ENCODE results near the gene NR0B1. TPM values are rescaled to one million over a fixed set of nuclear protein-coding genes. Genes with fewer than 3 reads are reported as not detected.

Gene NR0B1
- total RNA-seq, 1 donor from 2014 or later: under 0.01 TPM

- Histone ChIP-seq H3K36me3 (ENCODE audit: control insufficient read depth in 3 of 3, insufficient read depth in 3 of 3, low read length in 3 of 3) (no peaks in the 10 kb centered on the region), H3K27me3 (ENCODE audit: control insufficient read depth in 3 of 3, insufficient read depth in 3 of 3, low read length in 3 of 3) (no peaks in the 10 kb centered on the region), H3K4me1 (ENCODE audit: control insufficient read depth in 3 of 3, insufficient read depth in 3 of 3, low read length in 3 of 3) (no peaks in the 10 kb centered on the region), H3K4me3 (ENCODE audit: low read length in 3 of 3) (no peak overlapping the region), H3K27ac (ENCODE audit: low read depth, low read length) (no peak overlapping the region), H3K9me3 (ENCODE audit: control insufficient read depth in 3 of 3, low read length in 3 of 3) (no peaks in the 10 kb centered on the region), H3K9ac (ENCODE audit: low read depth in 1 of 3, low read length in 3 of 3) (no peak overlapping the region)
Measured at GRCh38 chrX:30280428-30280827, 28.8 kb downstream of the NR0B1 start.

- no peak overlapping the region for H3K4me3 ChIP-seq (ENCODE audit: low read length in 3 of 3)
- no peaks in the 10 kb centered on the region for H3K4me1 ChIP-seq (ENCODE audit: control insufficient read depth in 3 of 3, insufficient read depth in 3 of 3, low read length in 3 of 3)
- no peaks in the 10 kb centered on the region for H3K9me3 ChIP-seq (ENCODE audit: control insufficient read depth in 3 of 3, low read length in 3 of 3)
- no peaks in the 10 kb centered on the region for H3K36me3 ChIP-seq (ENCODE audit: control insufficient read depth in 3 of 3, insufficient read depth in 3 of 3, low read length in 3 of 3)
- H3K27me3 ChIP-seq (ENCODE audit: control insufficient read depth in 3 of 3, insufficient read depth in 3 of 3, low read length in 3 of 3): no peaks in the 10 kb centered on the region
- H3K9ac ChIP-seq (ENCODE audit: low read depth in 1 of 3, low read length in 3 of 3): no peak overlapping the region
- no peak overlapping the region for H3K27ac ChIP-seq (ENCODE audit: low read depth, low read length)
Measured at GRCh38 chrX:30278365-30278764, 30.8 kb downstream of the NR0B1 start.

- Histone ChIP-seq H3K9ac (ENCODE audit: low read depth in 1 of 3, low read length in 3 of 3) (no peak overlapping the region), H3K27me3 (ENCODE audit: control insufficient read depth in 3 of 3, insufficient read depth in 3 of 3, low read length in 3 of 3) (no peaks in the 10 kb centered on the region), H3K4me3 (ENCODE audit: low read length in 3 of 3) (no peak overlapping the region), H3K9me3 (ENCODE audit: control insufficient read depth in 3 of 3, low read length in 3 of 3) (no peaks in the 10 kb centered on the region), H3K27ac (ENCODE audit: low read depth, low read length) (no peak overlapping the region), H3K4me1 (ENCODE audit: control insufficient read depth in 3 of 3, insufficient read depth in 3 of 3, low read length in 3 of 3) (no peaks in the 10 kb centered on the region), H3K36me3 (ENCODE audit: control insufficient read depth in 3 of 3, insufficient read depth in 3 of 3, low read length in 3 of 3) (no peaks in the 10 kb centered on the region)
Measured at GRCh38 chrX:30275498-30275897, 33.7 kb downstream of the NR0B1 start.

GRCh38 chrX:30270639-30271038, 38.6 kb downstream of the NR0B1 start:
- Histone ChIP-seq H3K27ac (ENCODE audit: low read depth, low read length) (no peak overlapping the region), H3K36me3 (ENCODE audit: control insufficient read depth in 3 of 3, insufficient read depth in 3 of 3, low read length in 3 of 3) (no peaks in the 10 kb centered on the region), H3K9me3 (ENCODE audit: control insufficient read depth in 3 of 3, low read length in 3 of 3) (no peaks in the 10 kb centered on the region), H3K4me3 (ENCODE audit: low read length in 3 of 3) (no peak overlapping the region), H3K27me3 (ENCODE audit: control insufficient read depth in 3 of 3, insufficient read depth in 3 of 3, low read length in 3 of 3) (no peaks in the 10 kb centered on the region), H3K9ac (ENCODE audit: low read depth in 1 of 3, low read length in 3 of 3) (no peak overlapping the region), H3K4me1 (ENCODE audit: control insufficient read depth in 3 of 3, insufficient read depth in 3 of 3, low read length in 3 of 3) (no peaks in the 10 kb centered on the region)

GRCh38 chrX:30262763-30263162, 46.4 kb downstream of the NR0B1 start:
- H3K36me3 ChIP-seq (ENCODE audit: control insufficient read depth in 3 of 3, insufficient read depth in 3 of 3, low read length in 3 of 3): no peaks in the 10 kb centered on the region
- H3K27ac ChIP-seq (ENCODE audit: low read depth, low read length): no peak overlapping the region

GRCh38 chrX:30261012-30261411, 48.2 kb downstream of the NR0B1 start:
- Histone ChIP-seq H3K4me1 (ENCODE audit: control insufficient read depth in 3 of 3, insufficient read depth in 3 of 3, low read length in 3 of 3) (no peaks in the 10 kb centered on the region), H3K27ac (ENCODE audit: low read depth, low read length) (no peak overlapping the region), H3K36me3 (ENCODE audit: control insufficient read depth in 3 of 3, insufficient read depth in 3 of 3, low read length in 3 of 3) (no peaks in the 10 kb centered on the region), H3K9me3 (ENCODE audit: control insufficient read depth in 3 of 3, low read length in 3 of 3) (no peaks in the 10 kb centered on the region), H3K27me3 (ENCODE audit: control insufficient read depth in 3 of 3, insufficient read depth in 3 of 3, low read length in 3 of 3) (peaks cover 0 to 3% (median 0%) of the 10 kb centered on the region in 3 donors), H3K9ac (ENCODE audit: low read depth in 1 of 3, low read length in 3 of 3) (no peak overlapping the region), H3K4me3 (ENCODE audit: low read length in 3 of 3) (no peak overlapping the region)

More at GRCh38 chrX:30262763-30263162, 46.4 kb downstream of the NR0B1 start:
- no peak overlapping the region for H3K4me3 ChIP-seq (ENCODE audit: low read length in 3 of 3)
- no peaks in the 10 kb centered on the region for H3K4me1 ChIP-seq (ENCODE audit: control insufficient read depth in 3 of 3, insufficient read depth in 3 of 3, low read length in 3 of 3)
- H3K9me3 ChIP-seq (ENCODE audit: control insufficient read depth in 3 of 3, low read length in 3 of 3): no peaks in the 10 kb centered on the region
- no peak overlapping the region for H3K9ac ChIP-seq (ENCODE audit: low read depth in 1 of 3, low read length in 3 of 3)
- H3K27me3 ChIP-seq (ENCODE audit: control insufficient read depth in 3 of 3, insufficient read depth in 3 of 3, low read length in 3 of 3): peaks cover 0 to 3% (median 0%) of the 10 kb centered on the region in 3 donors

- Histone ChIP-seq H3K9ac (ENCODE audit: low read depth in 1 of 3, low read length in 3 of 3) (no peak overlapping the region), H3K4me1 (ENCODE audit: control insufficient read depth in 3 of 3, insufficient read depth in 3 of 3, low read length in 3 of 3) (no peaks in the 10 kb centered on the region), H3K27ac (ENCODE audit: low read depth, low read length) (no peak overlapping the region), H3K4me3 (ENCODE audit: low read length in 3 of 3) (no peak overlapping the region), H3K9me3 (ENCODE audit: control insufficient read depth in 3 of 3, low read length in 3 of 3) (no peaks in the 10 kb centered on the region), H3K36me3 (ENCODE audit: control insufficient read depth in 3 of 3, insufficient read depth in 3 of 3, low read length in 3 of 3) (no peaks in the 10 kb centered on the region), H3K27me3 (ENCODE audit: control insufficient read depth in 3 of 3, insufficient read depth in 3 of 3, low read length in 3 of 3) (peaks cover 0 to under 1% (median 0%) of the 10 kb centered on the region in 3 donors)
Measured at GRCh38 chrX:30259927-30260326, 49.3 kb downstream of the NR0B1 start.

Other genes with a start within 250 kb of the NR0B1 start
- not detected for gene MAGEB2, start 93.8 kb downstream of the NR0B1 start, total RNA-seq
- not detected for gene MAGEB3, start 78.7 kb downstream of the NR0B1 start, total RNA-seq
- gene MAGEB4, start 67.4 kb downstream of the NR0B1 start, total RNA-seq: not detected
- gene MAGEB1, start 62.2 kb downstream of the NR0B1 start, total RNA-seq: not detected